HEK293 (cell line): ENCODE measurements around the gene HEATR5A.

ENCODE experiments used
- CTCF ChIP-seq: fragments of 450-650 bp; formaldehyde crosslinking; IDR thresholded peaks from 2 replicates; pipeline ENCODE4 v1.5.1; 2016; ENCODE audit warnings: missing biosample characterization, missing genetic modification characterization
- INSM2 ChIP-seq: fragments of 450-650 bp; formaldehyde crosslinking; IDR thresholded peaks from 2 replicates; pipeline ENCODE4 v1.5.1; 2016; ENCODE audit warnings: missing biosample characterization, missing genetic modification characterization
- KLF10 ChIP-seq: fragments of 450-650 bp; IDR thresholded peaks from 2 replicates; pipeline ENCODE4 v1.5.1; 2018; ENCODE audit warnings: missing biosample characterization, mild to moderate bottlenecking, missing genetic modification characterization
- TCF7L2 ChIP-seq: IDR thresholded peaks from 2 replicates; pipeline ENCODE4 v1.6.1; 2011; ENCODE audit warnings: low read depth, mild to moderate bottlenecking, inconsistent platforms, low read length, moderate library complexity, borderline replicate concordance
- TSHZ1 ChIP-seq: fragments of 450-650 bp; formaldehyde crosslinking; IDR thresholded peaks from 2 replicates; pipeline ENCODE4 v1.5.1; 2016; ENCODE audit warnings: missing biosample characterization, missing genetic modification characterization, borderline replicate concordance
- ZBTB26 ChIP-seq: fragments of 450-650 bp; formaldehyde crosslinking; optimal IDR thresholded peaks from 2 replicates; pipeline ENCODE3; 2016; ENCODE audit warnings: missing biosample characterization, mild to moderate bottlenecking, missing genetic modification characterization
- ZBTB8A ChIP-seq: fragments of 450-650 bp; formaldehyde crosslinking; IDR thresholded peaks from 2 replicates; pipeline ENCODE4 v1.5.1; 2016; ENCODE audit warnings: missing biosample characterization, missing genetic modification characterization
- ZNF544 ChIP-seq: fragments of 450-650 bp; formaldehyde crosslinking; IDR thresholded peaks from 2 replicates; pipeline ENCODE4 v1.5.0; 2017; ENCODE audit warnings: missing biosample characterization, missing genetic modification characterization
- ZNF580 ChIP-seq: fragments of 450-650 bp; formaldehyde crosslinking; IDR thresholded peaks from 2 replicates; pipeline ENCODE4 v1.5.1; 2016; ENCODE audit warnings: missing biosample characterization, missing genetic modification characterization
- ZNF660 ChIP-seq: fragments of 450-650 bp; IDR thresholded peaks from 2 replicates; pipeline ENCODE4 v1.5.1; 2018; ENCODE audit warnings: missing biosample characterization, mild to moderate bottlenecking, missing genetic modification characterization
- ZNF768 ChIP-seq: fragments of 450-650 bp; formaldehyde crosslinking; IDR thresholded peaks from 2 replicates; pipeline ENCODE4 v1.5.1; 2018; ENCODE audit warnings: missing biosample characterization, mild to moderate bottlenecking, missing genetic modification characterization

- no peak for TF ChIP-seq CTCF (tag by site-specific recombination)
- TF ChIP-seq ZNF660 (tag by site-specific recombination): no peak
- no peak for TF ChIP-seq INSM2 (tag by site-specific recombination)
- TF ChIP-seq ZNF580: no peak
- TF ChIP-seq ZBTB26: no peak
- no peak for TF ChIP-seq KLF10 (tag by site-specific recombination)
- no peak for TF ChIP-seq ZNF544 (tag by site-specific recombination)
- TF ChIP-seq TSHZ1: no peak
- TF ChIP-seq ZBTB8A (tag by site-specific recombination): no peak
- TF ChIP-seq ZNF768 (tag by site-specific recombination): no peak
- TF ChIP-seq TCF7L2: no peak
These were observed 122.5 kb downstream of the HEATR5A start for GRCh38 chr14:31297701-31298344.
